ENCODE measurements around the gene CLCA1.

The CLCA1 gene

DNA sequence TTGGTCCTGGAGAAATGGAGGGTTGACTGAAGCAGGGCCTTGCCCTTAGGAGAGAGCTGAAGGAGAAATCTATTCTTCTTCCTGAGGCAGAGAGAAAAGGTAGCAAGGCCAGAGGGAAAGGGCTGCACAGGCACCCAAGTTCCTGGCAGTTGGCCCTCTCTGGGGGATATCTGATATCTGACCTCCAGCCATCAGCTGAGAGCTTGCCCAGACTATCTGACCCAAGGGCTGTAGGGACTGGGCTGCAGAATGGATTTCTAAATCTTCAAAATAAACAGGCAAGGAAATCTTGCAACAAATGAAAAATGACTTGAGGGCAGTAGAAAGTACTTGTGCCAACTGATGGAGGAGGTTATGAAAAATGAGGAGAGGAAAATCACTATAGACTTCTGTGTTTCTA, 45.3 kb upstream of the CLCA1 start:
- Histone ChIP-seq H3F3A (ENCODE audit: insufficient read depth, low read length) (no peaks in the 10 kb centered on the region), H4K20me1 (ENCODE audit: insufficient read depth, low read length) (no peaks in the 10 kb centered on the region), H3K9ac (ENCODE audit: low read length) (no peak overlapping the region), H3K4me3 (ENCODE audit: low read depth, low read length, poor library complexity, severe bottlenecking) (no peak overlapping the region), H3K4me2 (ENCODE audit: low read length) (no peak overlapping the region), H3K4me1 (ENCODE audit: insufficient read depth, low read length, severe bottlenecking) (no peaks in the 10 kb centered on the region), H3K36me3 (ENCODE audit: insufficient read depth, low read length) (no peaks in the 10 kb centered on the region), H3K9me3 (ENCODE audit: low read length) (no peaks in the 10 kb centered on the region), H3K27me3 (ENCODE audit: insufficient read depth, low read length) (no peaks in the 10 kb centered on the region), H3K9me2 (ENCODE audit: low read depth, low read length) (no peaks in the 10 kb centered on the region), H3K27ac (ENCODE audit: low read depth, low read length, poor library complexity, severe bottlenecking) (no peak overlapping the region), H3K79me2 (ENCODE audit: insufficient read depth, low read length) (no peaks in the 10 kb centered on the region), H2AFZ (ENCODE audit: low read length) (no peak overlapping the region)
- TF ChIP-seq, protein P1, sequence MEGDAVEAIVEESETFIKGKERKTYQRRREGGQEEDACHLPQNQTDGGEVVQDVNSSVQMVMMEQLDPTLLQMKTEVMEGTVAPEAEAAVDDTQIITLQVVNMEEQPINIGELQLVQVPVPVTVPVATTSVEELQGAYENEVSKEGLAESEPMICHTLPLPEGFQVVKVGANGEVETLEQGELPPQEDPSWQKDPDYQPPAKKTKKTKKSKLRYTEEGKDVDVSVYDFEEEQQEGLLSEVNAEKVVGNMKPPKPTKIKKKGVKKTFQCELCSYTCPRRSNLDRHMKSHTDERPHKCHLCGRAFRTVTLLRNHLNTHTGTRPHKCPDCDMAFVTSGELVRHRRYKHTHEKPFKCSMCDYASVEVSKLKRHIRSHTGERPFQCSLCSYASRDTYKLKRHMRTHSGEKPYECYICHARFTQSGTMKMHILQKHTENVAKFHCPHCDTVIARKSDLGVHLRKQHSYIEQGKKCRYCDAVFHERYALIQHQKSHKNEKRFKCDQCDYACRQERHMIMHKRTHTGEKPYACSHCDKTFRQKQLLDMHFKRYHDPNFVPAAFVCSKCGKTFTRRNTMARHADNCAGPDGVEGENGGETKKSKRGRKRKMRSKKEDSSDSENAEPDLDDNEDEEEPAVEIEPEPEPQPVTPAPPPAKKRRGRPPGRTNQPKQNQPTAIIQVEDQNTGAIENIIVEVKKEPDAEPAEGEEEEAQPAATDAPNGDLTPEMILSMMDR (IDR thresholded peaks at IDR 0.05; ENCODE audit: low read length), result no peak
- no peak for TF ChIP-seq EZH2 (IDR thresholded peaks at IDR 0.05; ENCODE audit: borderline replicate concordance, low read length)

DNA sequence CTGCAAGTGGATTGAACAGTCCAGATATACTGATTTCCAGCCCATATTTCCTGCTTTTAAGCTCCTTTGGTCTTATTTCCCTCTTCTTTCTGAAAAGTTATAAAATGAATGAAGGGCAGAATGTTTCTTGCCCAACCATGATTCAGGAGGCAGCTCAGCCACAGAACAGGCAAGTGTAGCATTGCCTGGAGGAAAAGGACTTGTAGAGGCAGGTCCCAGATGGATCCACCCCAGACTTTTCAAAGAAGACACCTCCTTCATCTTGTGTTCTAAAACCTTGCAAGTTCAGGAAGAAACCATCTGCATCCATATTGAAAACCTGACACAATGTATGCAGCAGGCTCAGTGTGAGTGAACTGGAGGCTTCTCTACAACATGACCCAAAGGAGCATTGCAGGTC, 44.9 kb upstream of the CLCA1 start, which contains the start of gene CLCA2:
Gene CLCA2, plus strand, starts transcription at position 299 of the 400 bp plus-strand sequence. Its CDS starts 77 bp downstream, at position 376.
- TF ChIP-seq, protein P1 (IDR thresholded peaks at IDR 0.05; ENCODE audit: low read length), result no peak
- no peak for TF ChIP-seq EZH2 (IDR thresholded peaks at IDR 0.05; ENCODE audit: borderline replicate concordance, low read length)

DNA sequence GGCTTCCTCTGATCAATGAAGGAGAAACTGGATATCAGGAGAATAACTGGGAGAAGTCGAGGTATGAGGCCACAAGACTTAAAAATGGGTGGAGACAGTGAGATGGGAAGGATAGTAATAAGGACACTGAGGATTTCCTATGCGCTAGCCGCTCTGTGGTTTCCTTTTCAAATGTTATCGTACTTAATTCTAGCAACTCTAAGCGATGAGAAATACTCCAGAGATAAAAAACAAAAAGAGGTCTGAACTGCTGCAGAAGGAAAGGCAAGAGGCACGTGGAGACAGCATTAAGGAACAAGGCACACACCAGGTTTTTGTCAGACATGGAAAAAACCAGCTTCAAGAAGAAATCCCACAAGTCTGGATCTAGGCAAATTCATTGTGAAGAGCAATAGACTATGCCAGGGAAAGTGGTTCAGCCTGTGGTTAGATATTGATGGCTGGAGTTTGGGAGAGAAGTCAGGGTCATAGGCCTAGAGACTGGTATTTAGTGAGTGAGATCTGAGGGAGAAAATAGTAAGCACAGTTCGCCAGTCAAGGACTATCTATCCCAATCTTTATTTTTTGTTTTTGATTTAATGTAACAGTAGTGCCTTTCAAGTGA, 39.5 kb upstream of the CLCA1 start:
- Histone ChIP-seq H3K4me3 (ENCODE audit: low read depth, low read length, poor library complexity, severe bottlenecking) (no peak overlapping the region), H3K9me3 (ENCODE audit: low read length) (no peaks in the 10 kb centered on the region), H3K36me3 (ENCODE audit: insufficient read depth, low read length) (no peaks in the 10 kb centered on the region), H3K4me2 (ENCODE audit: low read length) (no peak overlapping the region), H3K9me2 (ENCODE audit: low read depth, low read length) (no peaks in the 10 kb centered on the region), H2AFZ (ENCODE audit: low read length) (no peak overlapping the region), H3K27ac (ENCODE audit: low read depth, low read length, poor library complexity, severe bottlenecking) (no peak overlapping the region), H3K9ac (ENCODE audit: low read length) (no peak overlapping the region), H3K79me2 (ENCODE audit: insufficient read depth, low read length) (no peaks in the 10 kb centered on the region), H3K4me1 (ENCODE audit: insufficient read depth, low read length, severe bottlenecking) (no peaks in the 10 kb centered on the region), H3F3A (ENCODE audit: insufficient read depth, low read length) (no peaks in the 10 kb centered on the region), H3K27me3 (ENCODE audit: insufficient read depth, low read length) (no peaks in the 10 kb centered on the region), H4K20me1 (ENCODE audit: insufficient read depth, low read length) (no peaks in the 10 kb centered on the region)
- TF ChIP-seq, protein P1 (IDR thresholded peaks at IDR 0.05; ENCODE audit: low read length), result no peak
- no peak for TF ChIP-seq EZH2 (IDR thresholded peaks at IDR 0.05; ENCODE audit: borderline replicate concordance, low read length)

More for the DNA sequence above, 44.9 kb upstream of the CLCA1 start, which contains the start of gene CLCA2:
- no peak within 1 kb of the TSS for H3K9ac ChIP-seq (ENCODE audit: low read length)
- no peak within 1 kb of the TSS for H3K27ac ChIP-seq (ENCODE audit: low read depth, low read length, poor library complexity, severe bottlenecking)
- H3K4me2 ChIP-seq (ENCODE audit: low read length), result no peak within 1 kb of the TSS
- no peaks in the 10 kb centered on the region for H3K36me3 ChIP-seq (ENCODE audit: insufficient read depth, low read length)
- H3F3A ChIP-seq (ENCODE audit: insufficient read depth, low read length), result no peaks in the 10 kb centered on the region
- no peaks in the 10 kb centered on the region for H3K9me3 ChIP-seq (ENCODE audit: low read length)
- H3K27me3 ChIP-seq (ENCODE audit: insufficient read depth, low read length), result no peaks in the 10 kb centered on the region
- no peak within 1 kb of the TSS for H2AFZ ChIP-seq (ENCODE audit: low read length)
- no peaks in the 10 kb centered on the region for H3K9me2 ChIP-seq (ENCODE audit: low read depth, low read length)
- H3K79me2 ChIP-seq (ENCODE audit: insufficient read depth, low read length), result no peaks in the 10 kb centered on the region
- H3K4me3 ChIP-seq (ENCODE audit: low read depth, low read length, poor library complexity, severe bottlenecking), result no peak within 1 kb of the TSS
- no peaks in the 10 kb centered on the region for H4K20me1 ChIP-seq (ENCODE audit: insufficient read depth, low read length)
- no peaks in the 10 kb centered on the region for H3K4me1 ChIP-seq (ENCODE audit: insufficient read depth, low read length, severe bottlenecking)

Measured in OCI-LY1 (cell line).